Right ventricle myocardium superior (tissue), 1 donor: ENCODE results near the gene MPHOSPH10. TPM values are rescaled to one million over a fixed set of nuclear protein-coding genes. Genes with fewer than 3 reads are reported as not detected.
"Not testable (repeated sequence)": the region's sequence is repeated elsewhere in the genome, so short reads cannot be mapped to it uniquely, and the experiment has no call there.

Experiments used
- ATAC-seq: fragments of 200-7000 bp; cut with Tn5 transposase; one replicate; pipeline ENCODE4 v1.9.1; 2020; ENCODE audit warnings: mild to moderate bottlenecking; ENCODE audit not compliant: poor library complexity
- DNase-seq: peaks from one replicate; pipeline ENCODE4 v3.0.0-alpha.2; 2020
- intact Hi-C: fragments of 100-400 bp; cut with DNase I; formaldehyde crosslinking; loops from one replicate; pipeline ENCODE4 v1.11.2; 2022
- total RNA-seq: library from RNA; stranded (reverse); fragmentation: NEBNext Ultra II Directional; extraction: Animal tissue kit (Norgen Biotek cat#: 25700); gene quantifications from one replicate; pipeline ENCODE4 v1.2.1, GENCODE V29; 2021
- donor health status: DM: no; HTN: yes; CAD: no; lungs with severe emphysema.

Gene MPHOSPH10
- total RNA-seq, 1 donor from 2014 or later: 21.0 TPM

GRCh38 chr2:71155846-71156245 lies 25.4 kb downstream of the MPHOSPH10 start:
- DNase-seq (no peak), ATAC-seq (no peak)
- intact Hi-C loops: no loop called here

GRCh38 chr2:71156573-71156972 lies 26.1 kb downstream of the MPHOSPH10 start:
- DNase-seq: no peak
- no peak for ATAC-seq
- intact Hi-C loops: no loop called here

GRCh38 chr2:71157124-71157793 lies 26.8 kb downstream of the MPHOSPH10 start:
- ATAC-seq (peak; percentile 85), DNase-seq (peak; percentile 57)
- intact Hi-C loops: no loop called here

GRCh38 chr2:71166812-71167211 lies 36.4 kb downstream of the MPHOSPH10 start:
- no peak for ATAC-seq
- intact Hi-C loops: no loop called here
- DNase-seq: no peak

- DNase-seq: no peak
- ATAC-seq: no peak
- intact Hi-C loops: no loop called here
These were observed 42.7 kb downstream of the MPHOSPH10 start for GRCh38 chr2:71173096-71173495.

- intact Hi-C loops: no loop called here
- ATAC-seq: no peak
- no peak for DNase-seq
These were observed 43.8 kb downstream of the MPHOSPH10 start for GRCh38 chr2:71174207-71174606.

GRCh38 chr2:71178836-71179235 lies 48.4 kb downstream of the MPHOSPH10 start:
- intact Hi-C loops, ATAC-seq, DNase-seq: not testable (repeated sequence)

GRCh38 chr2:71181316-71181715 lies 50.9 kb downstream of the MPHOSPH10 start:
- intact Hi-C loops: no loop called here
- ATAC-seq: no peak

GRCh38 chr2:71183306-71184115 lies 53.1 kb downstream of the MPHOSPH10 start:
- ATAC-seq, intact Hi-C loops, DNase-seq: not testable (repeated sequence)

More at GRCh38 chr2:71181316-71181715, 50.9 kb downstream of the MPHOSPH10 start:
- DNase-seq: no peak

- ATAC-seq (no peak), DNase-seq (no peak)
- intact Hi-C loops: no loop called here
These were observed 56.5 kb downstream of the MPHOSPH10 start for GRCh38 chr2:71186973-71187372.

GRCh38 chr2:71187589-71187988 lies 57.2 kb downstream of the MPHOSPH10 start:
- intact Hi-C loops: no loop called here
- ATAC-seq (no peak), DNase-seq (no peak)

- DNase-seq: no peak
- intact Hi-C loops: no loop called here
- ATAC-seq: peak; percentile 86
These were observed 60.5 kb downstream of the MPHOSPH10 start for GRCh38 chr2:71190656-71191569.

- DNase-seq: no peak
- intact Hi-C loops: no loop called here
These were observed 61.1 kb downstream of the MPHOSPH10 start for GRCh38 chr2:71191570-71191943.

More at GRCh38 chr2:71191570-71191943, 61.1 kb downstream of the MPHOSPH10 start:
- peak; percentile 45 for ATAC-seq

Other genes with a start within 250 kb of the MPHOSPH10 start
- 0.19 TPM for gene VAX2, start 230.1 kb upstream of the MPHOSPH10 start, total RNA-seq
- 0.43 TPM for gene ATP6V1B1, start 194.7 kb upstream of the MPHOSPH10 start, total RNA-seq
- 0.30 TPM for gene ANKRD53, start 152.0 kb upstream of the MPHOSPH10 start, total RNA-seq
- 56.3 TPM for gene TEX261, start 135.8 kb upstream of the MPHOSPH10 start, total RNA-seq
- 45.1 TPM for gene NAGK, start 62.0 kb upstream of the MPHOSPH10 start, total RNA-seq
- gene MCEE, start 405 bp upstream of the MPHOSPH10 start, total RNA-seq: 38.3 TPM
- gene PAIP2B, start 96.5 kb downstream of the MPHOSPH10 start, total RNA-seq: 69.7 TPM
- gene ZNF638, start 201.1 kb downstream of the MPHOSPH10 start, total RNA-seq: 91.9 TPM